ENCODE measurements around the gene HAND2.

DNA sequence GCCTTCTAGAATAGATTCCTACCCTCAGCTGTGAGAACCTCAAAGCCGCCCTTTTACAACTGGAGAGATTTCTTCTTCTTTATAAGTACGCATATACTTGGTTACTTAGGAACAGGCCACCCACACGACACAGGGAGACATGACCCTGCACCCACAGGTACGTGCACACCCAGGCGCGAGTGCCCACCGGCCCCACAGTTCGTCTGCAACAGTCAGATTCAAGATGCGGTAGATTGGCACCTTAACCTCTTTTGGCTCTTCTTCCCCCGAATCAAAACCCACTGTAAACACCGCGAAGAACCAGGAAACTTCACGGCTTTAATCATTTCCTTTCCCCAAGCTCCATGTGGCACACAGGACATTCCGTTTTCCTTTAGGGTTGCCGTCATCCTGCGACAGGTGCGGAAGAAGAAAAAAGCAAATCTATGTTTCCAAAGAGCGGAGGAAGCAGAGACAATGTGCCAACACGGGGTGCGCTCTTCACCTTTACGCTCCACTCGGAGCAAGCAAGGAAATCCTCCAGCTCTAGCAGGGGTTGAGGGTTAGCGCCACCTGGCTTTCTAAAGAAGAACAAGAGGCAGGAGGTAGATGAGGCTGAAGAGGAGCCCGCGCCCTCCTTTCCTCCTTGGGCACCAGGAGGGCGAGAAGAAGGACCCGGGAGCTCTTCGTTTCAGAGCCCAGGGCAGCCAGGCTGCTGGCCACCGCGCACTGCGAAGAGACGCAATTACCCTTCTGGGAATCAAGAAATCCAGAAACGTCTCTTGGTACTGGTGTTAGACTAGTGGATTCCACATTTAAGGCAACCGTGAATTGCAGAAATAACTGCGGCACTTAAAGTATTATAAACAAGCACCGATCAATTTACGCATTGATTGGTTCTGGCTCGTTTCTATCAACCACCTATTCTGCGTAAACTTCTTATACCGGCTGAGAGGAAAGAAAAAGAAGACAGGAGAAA is 35.7 kb downstream of the HAND2 start:
- TF ChIP-seq CEBPB (IDR thresholded peaks at IDR 0.05): no peak
- no peak for TF ChIP-seq TEAD4 (IDR thresholded peaks at IDR 0.05)
- no peak for TF ChIP-seq TCF12 (IDR thresholded peaks at IDR 0.05; ENCODE audit: low read depth)

Data from Ishikawa (cell line).